CD4-positive, alpha-beta memory T cell (primary cell): Measurements from ENCODE around the gene HK2. TPM values are rescaled to one million over a fixed set of nuclear protein-coding genes. Genes with fewer than 3 reads are reported as not detected.

Source experiments
- CTCF ChIA-PET: fragments of 350-600 bp; sonication (Branson Sonifier 250); formaldehyde crosslinking; loops from one replicate; lab custom pipeline; 2021; ENCODE audit warnings: inconsistent platforms; ENCODE audit not compliant: partially characterized antibody; lab: Charles Lee
- POLR2A ChIA-PET: fragments of 350-600 bp; sonication (Branson Sonifier 250); formaldehyde crosslinking; loops from one replicate; lab custom pipeline; 2021; ENCODE audit not compliant: partially characterized antibody; lab: Charles Lee
- DNase-seq, 5 donors: peaks; one replicate each; pipeline versions ENCODE4 v3.0.0 to v3.0.0-alpha.2; 2020 to 2022; ENCODE audit warnings: mixed read lengths in 1 of 5
- H3K27ac ChIP-seq: one replicate; pipeline ENCODE4 v1.7.0; 2013; ENCODE audit warnings: low read depth, low read length
- H3K27me3 ChIP-seq: 2 replicates; pipeline ENCODE4 v1.7.0; 2013; ENCODE audit warnings: mild to moderate bottlenecking, low read length, moderate library complexity; ENCODE audit not compliant: insufficient read depth
- H3K36me3 ChIP-seq: 2 replicates; pipeline ENCODE4 v1.7.0; 2013; ENCODE audit warnings: mild to moderate bottlenecking, low read length, moderate library complexity; ENCODE audit not compliant: insufficient read depth
- H3K4me1 ChIP-seq: 2 replicates; pipeline ENCODE4 v1.7.0; 2013; ENCODE audit warnings: mild to moderate bottlenecking, low read length, moderate library complexity; ENCODE audit not compliant: insufficient read depth
- H3K4me3 ChIP-seq, 2 donors: one replicate each; pipeline ENCODE4 v1.7.0; 2013; ENCODE audit warnings: low read length in 2 of 2, mild to moderate bottlenecking in 1 of 2
- H3K9me3 ChIP-seq, 2 donors: one replicate each; pipeline ENCODE4 v1.7.0; 2013; ENCODE audit warnings: low read length in 2 of 2, control low read depth in 1 of 2; ENCODE audit not compliant: control insufficient read depth in 1 of 2
- H3K27ac Mint-ChIP-seq, 7 donors: one replicate each; pipeline ENCODE4 v1.8.0; 2020 to 2021; ENCODE audit warnings: mixed read lengths in 7 of 7, mild to moderate bottlenecking in 6 of 7, inconsistent platforms in 3 of 7, moderate library complexity in 3 of 7
- H3K27me3 Mint-ChIP-seq, 2 donors: one replicate each; pipeline ENCODE4 v1.8.0; 2020 to 2021; ENCODE audit warnings: mixed read lengths in 2 of 2
- H3K36me3 Mint-ChIP-seq, 2 donors: one replicate each; pipeline ENCODE4 v1.8.0; 2020 to 2021; ENCODE audit warnings: mixed read lengths in 2 of 2, inconsistent platforms in 1 of 2, mild to moderate bottlenecking in 1 of 2
- H3K4me1 Mint-ChIP-seq, 4 donors: one replicate each; pipeline ENCODE4 v1.8.0; 2020 to 2021; ENCODE audit warnings: mixed read lengths in 4 of 4, mild to moderate bottlenecking in 1 of 4
- H3K4me3 Mint-ChIP-seq, 8 donors: one replicate each; pipeline ENCODE4 v1.8.0; 2020 to 2021; ENCODE audit warnings: mixed read lengths in 8 of 8, mild to moderate bottlenecking in 7 of 8, moderate library complexity in 6 of 8, inconsistent platforms in 3 of 8
- H3K9me3 Mint-ChIP-seq, 8 donors: one replicate each; pipeline ENCODE4 v1.8.0; 2020 to 2021; ENCODE audit warnings: mixed read lengths in 8 of 8, mild to moderate bottlenecking in 5 of 8, inconsistent platforms in 3 of 8, moderate library complexity in 1 of 8
- intact Hi-C: fragments of 100-400 bp; cut with micrococcal nuclease; formaldehyde crosslinking; loops from one replicate; pipeline ENCODE4 v1.15.1; 2023
- polyA plus RNA-seq, 2 donors: library from polyadenylated mRNA; unstranded; fragments of 300-500 nt; fragmentation: Illumina TruSeq; gene quantifications; one replicate each; pipeline ENCODE4 v1.2.3, GENCODE V29; 2021
- total RNA-seq, 2 experiments: library from RNA; stranded (reverse); gene quantifications; one replicate each; pipeline ENCODE4 v1.2.3, GENCODE V29; 2021

The HK2 gene
- total and polyA plus RNA-seq, 4 experiments from 2014 or later: 1.7 to 9.4 (median 6.1) TPM

DNA sequence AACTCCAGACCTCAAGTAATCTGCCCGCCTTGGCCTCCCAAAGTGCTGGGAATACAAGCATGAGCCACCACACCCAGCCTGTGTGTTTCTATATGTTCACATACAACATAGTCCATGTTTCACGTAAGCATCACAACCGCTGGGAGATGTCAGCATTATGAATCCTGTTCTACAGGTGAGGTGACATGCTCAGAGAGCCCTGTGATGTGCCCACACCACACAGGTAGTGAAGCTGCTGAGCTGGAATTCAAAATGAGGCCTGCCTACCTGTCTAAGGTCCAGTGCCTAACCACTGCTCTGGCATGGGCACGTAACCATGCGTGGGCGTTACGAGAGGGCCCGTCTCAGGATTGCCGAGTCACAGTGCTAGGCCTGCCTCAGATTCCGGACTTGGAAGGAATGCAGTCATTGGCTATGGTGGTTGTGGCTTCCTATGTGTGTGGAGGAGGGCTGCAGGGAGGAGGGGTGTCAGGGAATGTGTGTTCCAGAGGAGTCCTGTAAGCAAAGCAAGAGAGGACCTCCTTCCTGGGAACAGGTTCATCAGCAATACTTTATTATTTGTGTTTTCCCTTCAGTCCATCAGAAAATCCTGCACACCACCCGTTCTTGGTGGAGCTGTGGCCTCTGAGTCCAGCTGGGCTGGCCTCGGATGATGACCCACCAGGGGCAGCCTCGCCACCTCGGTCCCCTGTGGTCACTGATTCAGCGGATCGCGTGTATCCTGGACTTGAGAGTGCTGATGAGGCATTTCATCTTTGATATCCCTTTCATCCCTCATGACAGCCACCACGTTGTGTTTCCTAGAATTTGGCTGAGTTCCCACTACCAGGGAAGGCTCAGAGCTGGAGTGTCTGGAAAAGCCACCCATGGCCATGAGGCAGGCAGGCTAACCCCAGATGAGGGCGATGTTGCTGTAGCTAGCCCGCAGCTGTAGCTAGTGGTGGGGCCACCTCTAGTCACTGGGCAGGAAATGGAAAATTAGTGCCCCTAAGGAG is 31.1 kb downstream of the HK2 start:
- ChIA-PET POLR2A (interaction anchor here (0.8 kb wide), 1 partner anchor 13 kb away, joined by 3 read pairs; no protein-coding TSS in a partner anchor), CTCF (no interaction called here)
- H3K4me1 Mint-ChIP-seq: peaks cover 4 to 11% (median 6%) of the 10 kb centered on the region in 4 donors
- no peaks in the 10 kb centered on the region for H3K27me3 ChIP-seq
- H3K4me3 ChIP-seq: no peak overlapping the region
- no peak for DNase-seq
- H3K4me1 ChIP-seq: no peaks in the 10 kb centered on the region
- H3K9me3 Mint-ChIP-seq: no peaks in the 10 kb centered on the region
- H3K4me3 Mint-ChIP-seq: no peak overlapping the region
- no peaks in the 10 kb centered on the region for H3K9me3 ChIP-seq
- no peak overlapping the region for H3K27ac ChIP-seq
- no peaks in the 10 kb centered on the region for H3K27me3 Mint-ChIP-seq
- H3K27ac Mint-ChIP-seq: no peak overlapping the region
- intact Hi-C loops: no loop called here
- no peaks in the 10 kb centered on the region for H3K36me3 ChIP-seq
- H3K36me3 Mint-ChIP-seq: peaks cover 6 to 7% of the 10 kb centered on the region in 2 donors

- no peak overlapping the region for H3K27ac ChIP-seq
- no peak overlapping the region for H3K4me3 ChIP-seq
- POLR2A ChIA-PET: interaction anchor here (0.8 kb wide), 1 partner anchor 14 kb away, joined by 3 read pairs; no protein-coding TSS in a partner anchor
- no peaks in the 10 kb centered on the region for H3K4me1 ChIP-seq
- no peak for DNase-seq
- Mint-ChIP-seq H3K36me3 (peaks cover 6 to 7% of the 10 kb centered on the region in 2 donors), H3K27ac (peak overlapping the region in 2 of 7 donors; percentile 29 to 47), H3K4me1 (peaks cover 4 to 11% (median 6%) of the 10 kb centered on the region in 4 donors), H3K27me3 (no peaks in the 10 kb centered on the region), H3K9me3 (no peaks in the 10 kb centered on the region), H3K4me3 (no peak overlapping the region)
- H3K9me3 ChIP-seq: no peaks in the 10 kb centered on the region
- H3K27me3 ChIP-seq: no peaks in the 10 kb centered on the region
- CTCF ChIA-PET: no interaction called here
- intact Hi-C loops: no loop called here
- no peaks in the 10 kb centered on the region for H3K36me3 ChIP-seq
These were observed 32.1 kb downstream of the HK2 start for GRCh38 chr2:74865770-74866674.

GRCh38 chr2:74867841-74868658 is 34.1 kb downstream of the HK2 start:
- Mint-ChIP-seq H3K36me3 (peaks cover 6 to 7% of the 10 kb centered on the region in 2 donors), H3K4me3 (no peak overlapping the region), H3K27ac (peak overlapping the region in 1 of 7 donors; percentile 48), H3K27me3 (no peaks in the 10 kb centered on the region), H3K9me3 (no peaks in the 10 kb centered on the region), H3K4me1 (peaks cover 4 to 11% (median 5%) of the 10 kb centered on the region in 4 donors)
- H3K9me3 ChIP-seq: no peaks in the 10 kb centered on the region
- POLR2A ChIA-PET: no interaction called here
- intact Hi-C loops: no loop called here
- no peak for DNase-seq
- H3K36me3 ChIP-seq: no peaks in the 10 kb centered on the region
- H3K4me3 ChIP-seq: no peak overlapping the region
- CTCF ChIA-PET: no interaction called here
- H3K27me3 ChIP-seq: no peaks in the 10 kb centered on the region
- no peak overlapping the region for H3K27ac ChIP-seq
- no peaks in the 10 kb centered on the region for H3K4me1 ChIP-seq

GRCh38 chr2:74869517-74869916 is 35.6 kb downstream of the HK2 start:
- H3K4me3 ChIP-seq: no peak overlapping the region
- no peaks in the 10 kb centered on the region for H3K36me3 ChIP-seq
- intact Hi-C loops: no loop called here
- DNase-seq: no peak
- no peak overlapping the region for H3K27ac Mint-ChIP-seq
- H3K36me3 Mint-ChIP-seq: peaks cover 7 to 13% of the 10 kb centered on the region in 2 donors
- no peaks in the 10 kb centered on the region for H3K9me3 Mint-ChIP-seq
- H3K27ac ChIP-seq: no peak overlapping the region
- H3K4me3 Mint-ChIP-seq: no peak overlapping the region
- ChIA-PET POLR2A (no interaction called here), CTCF (interaction anchor here (1.3 kb wide), 1 partner anchor 33 kb away, joined by 3 read pairs; no protein-coding TSS in a partner anchor)
- no peaks in the 10 kb centered on the region for H3K4me1 ChIP-seq
- H3K27me3 Mint-ChIP-seq: no peaks in the 10 kb centered on the region
- peaks cover 4 to 11% (median 5%) of the 10 kb centered on the region in 4 donors for H3K4me1 Mint-ChIP-seq
- H3K9me3 ChIP-seq: no peaks in the 10 kb centered on the region
- no peaks in the 10 kb centered on the region for H3K27me3 ChIP-seq

DNA sequence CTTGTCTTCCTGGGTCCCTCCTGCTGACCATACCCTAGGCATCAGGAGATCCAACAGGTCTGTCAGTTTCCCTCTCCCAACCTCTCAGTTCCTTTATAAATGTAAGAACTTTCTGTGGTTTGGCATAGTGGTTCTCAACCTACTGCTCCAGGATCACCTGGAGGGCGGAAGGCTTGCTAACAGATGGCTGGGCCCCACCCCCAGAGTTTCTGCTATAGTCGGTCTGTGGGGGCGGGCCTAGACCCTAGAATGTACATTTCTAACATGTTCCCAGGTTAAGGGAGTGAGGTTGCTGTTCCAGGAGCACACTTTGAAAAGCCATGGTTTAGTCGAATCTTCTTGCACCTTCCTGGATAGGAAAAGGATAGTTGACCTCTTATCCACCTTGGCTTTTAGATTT is 37.0 kb downstream of the HK2 start:
- Histone ChIP-seq H3K9me3 (no peaks in the 10 kb centered on the region), H3K36me3 (no peaks in the 10 kb centered on the region), H3K27ac (no peak overlapping the region), H3K4me1 (peaks cover under 1% of the 10 kb centered on the region), H3K4me3 (no peak overlapping the region), H3K27me3 (no peaks in the 10 kb centered on the region)
- H3K36me3 Mint-ChIP-seq: peaks cover 7 to 13% of the 10 kb centered on the region in 2 donors
- CTCF ChIA-PET: interaction anchor here (9.5 kb wide), 1 partner anchor 155 kb away, joined by 287 read pairs; no protein-coding TSS in a partner anchor
- no peak overlapping the region for H3K27ac Mint-ChIP-seq
- intact Hi-C loops: no loop called here
- no peak overlapping the region for H3K4me3 Mint-ChIP-seq
- no peaks in the 10 kb centered on the region for H3K27me3 Mint-ChIP-seq
- no peaks in the 10 kb centered on the region for H3K9me3 Mint-ChIP-seq
- H3K4me1 Mint-ChIP-seq: peaks cover 4 to 11% (median 5%) of the 10 kb centered on the region in 4 donors
- POLR2A ChIA-PET: no interaction called here
- no peak for DNase-seq

GRCh38 chr2:74871414-74871813 is 37.5 kb downstream of the HK2 start:
- Histone ChIP-seq H3K36me3 (no peaks in the 10 kb centered on the region), H3K27me3 (no peaks in the 10 kb centered on the region), H3K9me3 (no peaks in the 10 kb centered on the region), H3K4me3 (no peak overlapping the region), H3K27ac (no peak overlapping the region), H3K4me1 (peaks cover 3% of the 10 kb centered on the region)
- intact Hi-C loops: no loop called here
- Mint-ChIP-seq H3K27ac (no peak overlapping the region), H3K4me3 (no peak overlapping the region), H3K4me1 (peaks cover 4 to 16% (median 7%) of the 10 kb centered on the region in 4 donors), H3K27me3 (no peaks in the 10 kb centered on the region), H3K9me3 (no peaks in the 10 kb centered on the region), H3K36me3 (peaks cover 11 to 18% of the 10 kb centered on the region in 2 donors)
- DNase-seq: no peak
- CTCF ChIA-PET: interaction anchor here (0.9 to 9.5 kb wide), 3 partner anchors 34 to 156 kb away, joined by 3 to 287 read pairs (median 17); partner anchors contain the start of gene HK2
- POLR2A ChIA-PET: no interaction called here
